ENCODE results near the gene PARS2.

GRCh38 chr1:54721719-54722118, 42.6 kb downstream of the PARS2 start:
- TF ChIP-seq CTCF (IDR thresholded peaks at IDR 0.05) (no peak), POLR2AphosphoS5 (IDR thresholded peaks at IDR 0.05) (no peak), POLR2A (IDR thresholded peaks at IDR 0.05) (no peak)
